Pancreas (tissue), 10 donors: ENCODE measurements around the gene CAMSAP1. TPM values are rescaled to one million over a fixed set of nuclear protein-coding genes. Genes with fewer than 3 reads are reported as not detected.

ENCODE experiments used
- ATAC-seq, 4 donors: fragments of 200-7000 bp; cut with Tn5 transposase; one replicate each; pipeline versions ENCODE4 v1.8.0 to v1.9.1; 2020; ENCODE audit warnings: mild to moderate bottlenecking in 4 of 4, moderate library complexity in 4 of 4
- DNase-seq, 6 donors: peaks; one replicate each; pipeline ENCODE4 v3.0.0-alpha.2; 2020
- FAIRE-seq: peaks from 2 replicates; lab custom pipeline; 2012; peaks lifted over from hg19 to GRCh38; lab: Jason Lieb, UNC
- H3K27ac ChIP-seq, 4 donors: fragments of 200-600 bp; sonication (generic); 1 replicate in 3 of 4; 2 replicates in 1 of 4; pipeline versions ENCODE4 v1.5.0 to v1.8.0; 2020
- H3K27me3 ChIP-seq, 4 donors: fragments of 200-600 bp; one replicate each; pipeline ENCODE4 v1.8.0; 2021
- H3K36me3 ChIP-seq, 3 donors: fragments of 200-600 bp; sonication (generic) in 1 of 3; one replicate each; pipeline versions ENCODE4 v1.5.0 to v1.8.0; 2020 to 2021
- H3K4me1 ChIP-seq, 3 donors: fragments of 200-600 bp; one replicate each; pipeline ENCODE4 v1.8.0; 2021
- H3K4me3 ChIP-seq, 4 donors: fragments of 200-600 bp; sonication (generic) in 2 of 4; one replicate each; pipeline versions ENCODE4 v1.5.0 to v1.8.0; 2020 to 2021
- H3K9me3 ChIP-seq, 4 donors: fragments of 200-600 bp; one replicate each; pipeline ENCODE4 v1.8.0; 2021
- CTCF ChIP-seq, 4 donors: fragments of 200-600 bp; sonication (generic) in 3 of 4; IDR thresholded peaks; one replicate each; pipeline versions ENCODE4 v1.5.0 to v1.8.0; 2021; ENCODE audit warnings: antibody characterized with exemption in 4 of 4
- WGBS, 2 donors: extraction: QIAGEN DNeasy Blood & Tissue Kit; methylation state at CpG; one replicate each; pipeline ENCODE4 v1.1.7; 2013; 5-methylcytosine and 5-hydroxymethylcytosine counted together
- intact Hi-C, 3 donors: fragments of 100-400 bp; cut with DNase I; formaldehyde crosslinking; loops; one replicate each; pipeline versions ENCODE4 v1.11.1 to v1.14.2; 2022
- polyA plus RNA-seq, 2 donors: library from polyadenylated mRNA; stranded (reverse); fragments of 200-250 nt; gene quantifications; one replicate each; pipeline ENCODE4 v1.2.3, GENCODE V29; 2013
- total RNA-seq, 6 donors: library from RNA; stranded (reverse); fragmentation: NEBNext Ultra II Directional in 4 of 6; extraction: Animal tissue kit (Norgen Biotek cat#: 25700) in 4 of 6; gene quantifications; one replicate each; pipeline versions ENCODE4 v1.2.1 to v1.2.4, GENCODE V29; 2021 to 2023
- donor health status: healthy with polysubstance abuse.
- donor health status: DM: no; HTN: no; CAD: no; lungs with moderate emphysema.
- donor health status: DM: no; HTN: no; CAD: no.
- donor health status: control.
- donor health status: control.
- donor health status: Bipolar disorder and iron deficiency.
- donor health status: DM: yes; HTN: yes; CAD: no.
- donor health status: DM: no; HTN: no; CAD: no.
- donor health status: DM: no; HTN: no; CAD: no.
- donor health status: DM: yes; HTN: yes; CAD: no.

CAMSAP1 gene
- total and polyA plus RNA-seq, 8 donors = 3.8 to 20.1 (median 12.7) TPM

GRCh38 chr9:135888126-135888765 is 19.1 kb downstream of the CAMSAP1 start:
- Histone ChIP-seq H3K27ac (no peak overlapping the region), H3K36me3 (no peaks in the 10 kb centered on the region), H3K27me3 (no peaks in the 10 kb centered on the region), H3K4me3 (no peak overlapping the region), H3K9me3 (no peaks in the 10 kb centered on the region), H3K4me1 (peaks cover 0 to 11% (median 0%) of the 10 kb centered on the region in 3 donors)
- ATAC-seq (peak in 2 of 4 donors; percentile 33 to 37), FAIRE-seq (no peak), DNase-seq (no peak)
- no peak for TF ChIP-seq CTCF (IDR thresholded peaks at IDR 0.05)
- WGBS, 2 donors = 85 to 87% methylated on average over 22 of the region's 22 CpGs
- intact Hi-C loops = no loop called here

- intact Hi-C loops = no loop called here
- Histone ChIP-seq H3K4me1 (peaks cover 0 to 11% (median 0%) of the 10 kb centered on the region in 3 donors), H3K27me3 (no peaks in the 10 kb centered on the region), H3K4me3 (no peak overlapping the region), H3K36me3 (no peaks in the 10 kb centered on the region), H3K9me3 (no peaks in the 10 kb centered on the region), H3K27ac (no peak overlapping the region)
- FAIRE-seq (no peak), ATAC-seq (peak in 3 of 4 donors; percentile 19 to 52 (median 29)), DNase-seq (no peak)
- TF ChIP-seq CTCF (IDR thresholded peaks at IDR 0.05) = no peak
- 62 to 76% methylated on average over 12 of the region's 12 CpGs for WGBS, 2 donors
Measured at GRCh38 chr9:135887585-135888050, 19.7 kb downstream of the CAMSAP1 start.

GRCh38 chr9:135887021-135887507 is 20.3 kb downstream of the CAMSAP1 start:
- no peak for TF ChIP-seq CTCF (IDR thresholded peaks at IDR 0.05)
- no peak for DNase-seq
- FAIRE-seq = no peak
- intact Hi-C loops = no loop called here
- WGBS, 2 donors = 69 to 73% methylated on average over 18 of the region's 18 CpGs
- Histone ChIP-seq H3K4me1 (peaks cover 0 to 11% (median 0%) of the 10 kb centered on the region in 3 donors), H3K27me3 (no peaks in the 10 kb centered on the region), H3K27ac (no peak overlapping the region), H3K9me3 (no peaks in the 10 kb centered on the region), H3K36me3 (no peaks in the 10 kb centered on the region), H3K4me3 (no peak overlapping the region)
- peak in 2 of 4 donors; percentile 29 to 54 for ATAC-seq

- intact Hi-C loops = no loop called here
- FAIRE-seq (no peak), ATAC-seq (no peak), DNase-seq (no peak)
- Histone ChIP-seq H3K4me3 (no peak overlapping the region), H3K4me1 (peaks cover 0 to 11% (median 0%) of the 10 kb centered on the region in 3 donors), H3K36me3 (no peaks in the 10 kb centered on the region), H3K27me3 (no peaks in the 10 kb centered on the region), H3K27ac (no peak overlapping the region), H3K9me3 (no peaks in the 10 kb centered on the region)
- 86 to 88% methylated on average over 21 of the region's 21 CpGs for WGBS, 2 donors
- no peak for TF ChIP-seq CTCF (IDR thresholded peaks at IDR 0.05)
Measured at GRCh38 chr9:135886147-135886981, 21.0 kb downstream of the CAMSAP1 start.
